GM23338 (cell line): ENCODE data around the gene CD63. TPM values are rescaled to one million over a fixed set of nuclear protein-coding genes. Genes with fewer than 3 reads are reported as not detected.

ENCODE experiments used
- ATAC-seq: fragments of 200-7000 bp; cut with Tn5 transposase; 3 replicates; pipeline ENCODE4 v1.9.1; 2020
- DNase-seq: peaks from one replicate; pipeline ENCODE4 v3.0.0-alpha.2; 2015; ENCODE audit warnings: low spot score
- H2AFZ ChIP-seq: fragments of 200-600 bp; sonication (generic); 2 replicates; pipeline ENCODE4 v1.8.0; 2016; ENCODE audit warnings: antibody characterized with exemption, mild to moderate bottlenecking, moderate library complexity
- H3F3A ChIP-seq: fragments of 200-600 bp; sonication (generic); replicated peaks from 2 replicates; pipeline ENCODE4 v1.8.0; 2017; ENCODE audit warnings: antibody characterized with exemption, mixed run types, low read depth
- H3K27ac ChIP-seq: fragments of 200-600 bp; sonication (generic); 2 replicates; pipeline ENCODE4 v1.6.1; 2016; ENCODE audit warnings: low read depth
- H3K27me3 ChIP-seq: fragments of 200-600 bp; sonication (generic); 2 replicates; pipeline ENCODE4 v1.8.0; 2016; ENCODE audit warnings: mild to moderate bottlenecking, mixed run types, moderate library complexity; ENCODE audit not compliant: insufficient read depth
- H3K36me3 ChIP-seq: fragments of 200-600 bp; sonication (generic); 2 replicates; pipeline ENCODE4 v1.8.0; 2016; ENCODE audit warnings: mild to moderate bottlenecking; ENCODE audit not compliant: insufficient read depth
- H3K4me1 ChIP-seq: fragments of 200-600 bp; sonication (generic); 2 replicates; pipeline ENCODE4 v1.8.0; 2016; ENCODE audit warnings: mild to moderate bottlenecking, moderate library complexity; ENCODE audit not compliant: insufficient read depth
- H3K4me2 ChIP-seq: fragments of 200-600 bp; sonication (generic); 2 replicates; pipeline ENCODE4 v1.7.1; 2017; ENCODE audit warnings: mixed run types
- H3K4me3 ChIP-seq: fragments of 200-600 bp; sonication (generic); 2 replicates; pipeline ENCODE4 v1.6.1; 2016; ENCODE audit warnings: mixed run types
- H3K79me2 ChIP-seq: fragments of 200-600 bp; sonication (generic); replicated peaks from 2 replicates; pipeline ENCODE4 v1.8.0; 2017; ENCODE audit warnings: mild to moderate bottlenecking; ENCODE audit not compliant: insufficient read depth
- H3K9me2 ChIP-seq: fragments of 200-600 bp; sonication (generic); 2 replicates; pipeline ENCODE4 v1.8.0; 2017; ENCODE audit not compliant: insufficient read depth
- H4K20me1 ChIP-seq: fragments of 200-600 bp; sonication (generic); replicated peaks from 2 replicates; pipeline ENCODE4 v1.8.0; 2017; ENCODE audit warnings: mild to moderate bottlenecking; ENCODE audit not compliant: insufficient read depth
- H3K27ac Mint-ChIP-seq: 2 replicates; pipeline ENCODE4 v1.8.0; 2020; ENCODE audit warnings: inconsistent platforms, mild to moderate bottlenecking, moderate library complexity, mixed read lengths
- H3K27me3 Mint-ChIP-seq: 3 replicates; pipeline ENCODE4 v1.8.0; 2022; ENCODE audit warnings: low read depth, mild to moderate bottlenecking, moderate library complexity, mixed read lengths, inconsistent platforms; ENCODE audit not compliant: insufficient read depth, poor library complexity
- H3K36me3 Mint-ChIP-seq: 3 replicates; pipeline ENCODE4 v1.8.0; 2021; ENCODE audit warnings: low read depth, mild to moderate bottlenecking, inconsistent platforms, moderate library complexity, mixed read lengths
- H3K4me1 Mint-ChIP-seq: 3 replicates; pipeline ENCODE4 v1.8.0; 2020; ENCODE audit warnings: mild to moderate bottlenecking, inconsistent platforms, mixed read lengths
- H3K4me3 Mint-ChIP-seq: 3 replicates; pipeline ENCODE4 v1.8.0; 2021; ENCODE audit warnings: moderate library complexity, mild to moderate bottlenecking, inconsistent platforms, mixed read lengths
- H3K9me3 Mint-ChIP-seq: 3 replicates; pipeline ENCODE4 v1.8.0; 2020; ENCODE audit warnings: moderate library complexity, mild to moderate bottlenecking, inconsistent platforms, mixed read lengths
- EZH2 ChIP-seq: fragments of 200-600 bp; sonication (generic); IDR thresholded peaks from one replicate; pipeline ENCODE4 v1.8.0; 2017; ENCODE audit warnings: antibody characterized with exemption, mild to moderate bottlenecking, low read depth; ENCODE audit not compliant: unreplicated experiment
- JUNB ChIP-seq: IDR thresholded peaks from one replicate; pipeline ENCODE4 v1.6.1; 2016; ENCODE audit warnings: antibody characterized with exemption; ENCODE audit not compliant: unreplicated experiment
- REST ChIP-seq: IDR thresholded peaks from one replicate; pipeline ENCODE4 v1.6.1; 2018; ENCODE audit warnings: antibody characterized with exemption; ENCODE audit not compliant: unreplicated experiment
- ZNF114 ChIP-seq: fragments of 250-450 bp; sonication (Bioruptor Pico); IDR thresholded peaks from 2 replicates; pipeline ENCODE4 v1.5.0; 2020; ENCODE audit warnings: mild to moderate bottlenecking, moderate library complexity
- ZNF462 ChIP-seq: fragments of 250-450 bp; sonication (Bioruptor Pico); IDR thresholded peaks from 2 replicates; pipeline ENCODE4 v1.5.0; 2020; ENCODE audit warnings: mild to moderate bottlenecking, moderate library complexity
- polyA plus RNA-seq: library from polyadenylated mRNA; unstranded; fragments of >200 nt; fragmentation: Nextera tagmentation; extraction: Ambion mirVana; gene quantifications from 2 replicates; pipeline ENCODE4 v1.2.1, GENCODE V29; 2016
- total RNA-seq: library from RNA; depleted of rRNA; stranded (reverse); fragments of >200 nt; shearing (Covaris generic); gene quantifications from 2 replicates; pipeline ENCODE4 v1.2.3, GENCODE V29; 2014
- TF ChIP-seq, protein P1 (sequence below): IDR thresholded peaks from 2 replicates; pipeline ENCODE4 v1.6.1; 2016; ENCODE audit warnings: antibody characterized with exemption

CD63 gene
- total and polyA plus RNA-seq, 2 experiments from 2014 or later: 294 to 685 TPM

GRCh38 chr12:55771736-55772135 is 42.9 kb upstream of the CD63 start:
- H3K9me3 Mint-ChIP-seq: no peaks in the 10 kb centered on the region
- peaks cover 4% of the 10 kb centered on the region for H3K27me3 Mint-ChIP-seq
- H3K4me3 Mint-ChIP-seq: no peak overlapping the region
- H3K36me3 Mint-ChIP-seq: peaks cover 47% of the 10 kb centered on the region
- peaks cover 24% of the 10 kb centered on the region for H3K79me2 ChIP-seq
- ATAC-seq: no peak
- H3K27ac ChIP-seq: no peak overlapping the region; the same call in 1 of the 2 replicates
- H3K9me2 ChIP-seq: no peaks in the 10 kb centered on the region
- H3K27me3 ChIP-seq: no peaks in the 10 kb centered on the region
- H3K4me3 ChIP-seq: no peak overlapping the region
- no peaks in the 10 kb centered on the region for H3K4me1 ChIP-seq
- H3K27ac Mint-ChIP-seq: no peak overlapping the region
- no peak overlapping the region for H2AFZ ChIP-seq
- peaks cover 31% of the 10 kb centered on the region; the same call in 1 of the 2 replicates for H4K20me1 ChIP-seq
- TF ChIP-seq JUNB (no peak), EZH2 (no peak), ZNF114 (no peak), ZNF462 (no peak)
- peaks cover 3% of the 10 kb centered on the region; the same call in 1 of the 3 replicates for H3K4me1 Mint-ChIP-seq
- H3K36me3 ChIP-seq: peaks cover 14% of the 10 kb centered on the region
- H3F3A ChIP-seq: peaks cover 5% of the 10 kb centered on the region; the same call in 1 of the 2 replicates
- DNase-seq: no peak
- no peak overlapping the region for H3K4me2 ChIP-seq

DNA sequence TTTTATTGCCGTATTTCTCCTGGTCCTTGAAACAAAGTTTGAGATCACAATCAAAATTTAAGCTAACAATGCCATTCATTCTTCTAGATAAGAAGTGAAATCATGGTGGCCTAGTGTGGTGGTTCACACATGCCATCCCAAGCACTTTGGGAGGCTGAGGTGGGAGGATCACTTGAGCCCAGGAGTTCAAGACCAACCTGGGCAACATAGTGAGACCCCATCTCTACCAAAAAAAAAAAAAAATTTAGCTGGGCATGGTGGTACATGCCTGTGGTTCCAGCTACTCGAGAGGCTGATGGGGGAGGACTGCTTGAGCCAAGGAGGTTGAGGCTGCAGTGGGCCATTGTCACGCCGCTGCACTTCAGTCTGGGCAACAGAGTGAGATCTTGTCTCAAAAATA is 38.3 kb upstream of the CD63 start:
- H3K4me1 Mint-ChIP-seq: peaks cover 13% of the 10 kb centered on the region; the same call in 2 of the 3 replicates
- Histone ChIP-seq H4K20me1 (peaks cover 30% of the 10 kb centered on the region; the same call in 1 of the 2 replicates), H3K9me2 (no peaks in the 10 kb centered on the region), H3K4me1 (peaks cover 4% of the 10 kb centered on the region; the same call in 1 of the 2 replicates), H2AFZ (no peak overlapping the region), H3K27me3 (no peaks in the 10 kb centered on the region), H3F3A (peaks cover 3% of the 10 kb centered on the region; the same call in 1 of the 2 replicates), H3K4me2 (no peak overlapping the region), H3K4me3 (no peak overlapping the region), H3K36me3 (peaks cover 14% of the 10 kb centered on the region), H3K27ac (no peak overlapping the region), H3K79me2 (peaks cover 19% of the 10 kb centered on the region)
- peaks cover 31% of the 10 kb centered on the region for H3K36me3 Mint-ChIP-seq
- no peaks in the 10 kb centered on the region for H3K9me3 Mint-ChIP-seq
- DNase-seq (no peak), ATAC-seq (no peak)
- H3K27ac Mint-ChIP-seq: no peak overlapping the region
- peaks cover 8% of the 10 kb centered on the region for H3K27me3 Mint-ChIP-seq
- no peak overlapping the region; the same call in 2 of the 3 replicates for H3K4me3 Mint-ChIP-seq
- TF ChIP-seq, protein P1, sequence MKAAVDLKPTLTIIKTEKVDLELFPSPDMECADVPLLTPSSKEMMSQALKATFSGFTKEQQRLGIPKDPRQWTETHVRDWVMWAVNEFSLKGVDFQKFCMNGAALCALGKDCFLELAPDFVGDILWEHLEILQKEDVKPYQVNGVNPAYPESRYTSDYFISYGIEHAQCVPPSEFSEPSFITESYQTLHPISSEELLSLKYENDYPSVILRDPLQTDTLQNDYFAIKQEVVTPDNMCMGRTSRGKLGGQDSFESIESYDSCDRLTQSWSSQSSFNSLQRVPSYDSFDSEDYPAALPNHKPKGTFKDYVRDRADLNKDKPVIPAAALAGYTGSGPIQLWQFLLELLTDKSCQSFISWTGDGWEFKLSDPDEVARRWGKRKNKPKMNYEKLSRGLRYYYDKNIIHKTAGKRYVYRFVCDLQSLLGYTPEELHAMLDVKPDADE: no peak
- TF ChIP-seq EZH2 (no peak), JUNB (no peak), ZNF114 (no peak), REST (no peak)
